Fibroblast of skin of left biceps (primary cell): ENCODE data around the gene ZNF470.

ENCODE experiments used
- DNase-seq, 2 experiments: peaks; one replicate each; pipeline ENCODE4 v3.0.0-alpha.2; 2013; ENCODE audit warnings: low read depth in 2 of 2

Gene ZNF470

DNA sequence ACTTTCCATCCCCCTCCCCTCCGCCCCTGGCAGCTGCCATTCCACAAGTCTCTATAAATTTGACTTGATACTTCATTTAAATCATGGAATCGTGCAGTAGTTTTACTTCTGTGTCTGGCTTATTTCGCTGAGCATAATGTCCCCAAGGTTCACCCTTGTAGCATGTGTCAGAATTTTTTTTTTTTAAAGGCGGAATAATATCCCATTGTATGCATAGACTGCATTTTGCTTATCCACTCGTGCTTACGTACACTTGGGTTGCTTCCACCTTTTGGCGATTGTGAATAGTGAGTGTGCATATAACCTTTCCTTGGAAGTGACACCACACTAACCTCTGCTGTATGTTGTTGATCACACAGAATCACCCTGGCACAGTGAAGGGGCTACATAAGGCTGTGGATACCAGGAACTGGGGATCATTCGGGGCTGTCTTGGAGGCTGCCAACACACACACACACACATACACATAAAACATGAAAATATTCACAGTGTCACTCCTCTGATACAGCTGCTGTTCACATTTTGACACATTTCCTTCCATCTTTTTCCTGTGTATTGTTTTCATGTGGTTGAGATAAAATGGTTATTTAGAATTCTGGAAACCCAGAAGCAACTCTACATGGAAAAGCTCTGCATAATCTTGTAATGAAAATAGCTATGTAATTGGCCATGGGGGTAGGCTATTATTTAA is 41.2 kb downstream of the ZNF470 start:
- DNase-seq = no peak

GRCh38 chr19:56611288-56611687 is 44.0 kb downstream of the ZNF470 start:
- DNase-seq = no peak

GRCh38 chr19:56612737-56613136 is 45.5 kb downstream of the ZNF470 start:
- no peak for DNase-seq

DNA sequence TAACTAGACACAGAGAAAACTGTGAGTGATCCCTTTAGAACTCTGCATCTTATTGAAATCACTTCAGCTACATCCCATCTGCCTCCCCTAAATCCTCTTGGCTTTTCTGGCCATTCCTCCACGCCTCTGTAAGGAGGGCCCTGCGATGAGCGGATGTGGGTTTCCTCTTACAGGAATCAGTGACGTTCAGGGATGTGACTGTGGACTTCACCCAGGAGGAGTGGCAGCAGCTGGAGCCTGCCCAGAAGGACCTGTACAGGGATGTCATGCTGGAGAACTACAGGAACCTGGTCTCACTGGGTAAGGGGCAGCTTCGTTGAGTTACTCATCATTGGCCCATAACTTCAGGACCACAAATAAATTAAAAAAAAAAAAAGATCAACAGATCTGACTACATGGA is 46.4 kb downstream of the ZNF470 start:
- no peak for DNase-seq

- no peak for DNase-seq
Observed at GRCh38 chr19:56617531-56617930, 50.3 kb downstream of the ZNF470 start.

DNA sequence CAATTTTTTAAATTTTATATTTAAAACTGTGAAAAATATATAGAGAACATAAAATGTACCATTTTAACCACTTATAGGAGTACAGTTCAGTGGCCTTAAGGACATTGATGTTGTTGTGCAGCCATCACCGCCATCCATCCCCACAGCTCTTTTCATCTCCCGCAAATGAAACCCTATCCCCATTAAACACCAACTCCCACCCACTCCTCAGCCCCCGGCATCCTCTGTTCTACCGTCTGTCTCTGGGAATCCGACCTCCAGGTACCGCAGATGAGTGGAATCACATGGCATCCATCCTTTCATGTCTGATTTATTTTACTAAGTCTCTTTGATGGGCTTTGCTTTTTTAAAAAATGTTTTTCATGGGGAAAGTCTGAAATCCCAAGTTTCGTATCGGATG is 51.9 kb downstream of the ZNF470 start:
- DNase-seq = no peak

DNA sequence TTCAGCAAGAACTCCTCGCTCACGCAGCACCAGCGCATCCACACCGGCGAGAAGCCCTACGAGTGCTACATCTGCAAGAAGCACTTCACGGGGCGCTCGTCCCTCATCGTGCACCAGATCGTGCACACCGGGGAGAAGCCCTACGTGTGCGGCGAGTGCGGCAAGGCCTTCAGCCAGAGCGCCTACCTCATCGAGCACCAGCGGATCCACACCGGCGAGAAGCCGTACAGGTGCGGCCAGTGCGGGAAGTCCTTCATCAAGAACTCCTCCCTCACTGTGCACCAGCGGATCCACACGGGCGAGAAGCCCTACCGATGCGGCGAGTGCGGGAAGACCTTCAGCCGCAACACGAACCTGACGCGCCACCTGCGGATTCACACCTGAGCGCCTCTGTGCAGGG is 55.1 kb downstream of the ZNF470 start:
- DNase-seq = no peak

DNA sequence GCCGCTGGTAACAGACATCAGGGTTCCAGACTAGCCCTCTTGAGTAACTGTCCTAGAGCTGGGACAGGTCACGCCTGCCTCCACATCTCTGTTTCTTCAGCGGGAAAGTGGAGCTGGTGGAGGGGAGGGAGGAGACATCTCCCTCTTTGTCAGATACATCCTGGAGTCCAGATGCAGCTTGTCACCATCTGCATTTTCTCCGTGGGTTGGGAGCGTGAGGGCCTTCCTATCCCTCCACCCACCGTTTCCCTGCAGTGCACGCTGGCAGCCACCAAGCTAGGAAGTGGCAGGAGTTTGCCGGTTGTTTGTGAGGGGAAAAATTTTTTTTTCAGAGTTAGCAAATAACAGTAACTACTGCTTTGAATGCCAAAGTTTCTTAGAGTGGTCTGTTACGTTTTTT is 55.7 kb downstream of the ZNF470 start:
- DNase-seq = no peak

- no peak for DNase-seq
Observed at GRCh38 chr19:56625708-56626107, 58.4 kb downstream of the ZNF470 start.

- no peak for DNase-seq
Observed at GRCh38 chr19:56633021-56633420, 65.8 kb downstream of the ZNF470 start.

- DNase-seq = peak; percentile 4
Observed at GRCh38 chr19:56637976-56638555, 70.8 kb downstream of the ZNF470 start.
